H1 (cell line): ENCODE measurements around the gene CXorf49B. TPM values are rescaled to one million over a fixed set of nuclear protein-coding genes. Genes with fewer than 3 reads are reported as not detected.
"Not testable (repeated sequence)": the region's sequence is repeated elsewhere in the genome, so short reads cannot be mapped to it uniquely, and the experiment has no call there.

Experiments
- CTCF ChIA-PET: fragments of 300-600 bp; sonication (Branson Sonifier 250); formaldehyde crosslinking; loops from one replicate; lab custom pipeline; 2021; ENCODE audit not compliant: partially characterized antibody; lab: Charles Lee
- POLR2A ChIA-PET: fragments of 300-600 bp; sonication (Branson Sonifier 250); formaldehyde crosslinking; loops from one replicate; lab custom pipeline; 2021; ENCODE audit warnings: inconsistent platforms; ENCODE audit not compliant: partially characterized antibody; lab: Charles Lee
- DNase-seq, 2 experiments: peaks; one replicate each; pipeline versions ENCODE4 v3.0.0 to v3.0.0-alpha.2; 2010 to 2022; ENCODE audit warnings: low spot score in 2 of 2, low read depth in 1 of 2, mixed read lengths in 1 of 2
- FAIRE-seq: peaks from 2 replicates; lab custom pipeline; 2011; peaks lifted over from hg19 to GRCh38; lab: Jason Lieb, UNC
- H2AFZ ChIP-seq: 2 replicates; pipeline ENCODE4 v1.8.1; 2012; ENCODE audit warnings: low read length, inconsistent platforms
- H2AK5ac ChIP-seq: 2 replicates; pipeline ENCODE4 v1.6.1; 2013; ENCODE audit warnings: low read depth, low read length
- H2BK120ac ChIP-seq: replicated peaks from 2 replicates; pipeline ENCODE3; 2013; ENCODE audit warnings: low read depth, low read length, inconsistent platforms
- H2BK12ac ChIP-seq: 2 replicates; pipeline ENCODE4 v1.6.1; 2013; ENCODE audit warnings: low read depth, low read length
- H2BK15ac ChIP-seq: 2 replicates; pipeline ENCODE4 v1.6.1; 2013; ENCODE audit warnings: low read length
- H2BK20ac ChIP-seq: 2 replicates; pipeline ENCODE4 v1.6.1; 2013; ENCODE audit warnings: low read length
- H2BK5ac ChIP-seq: 2 replicates; pipeline ENCODE4 v1.6.1; 2013; ENCODE audit warnings: low read depth, low read length
- H3K14ac ChIP-seq: 2 replicates; pipeline ENCODE4 v1.6.1; 2013; ENCODE audit warnings: inconsistent platforms; ENCODE audit not compliant: insufficient read length
- H3K18ac ChIP-seq: 2 replicates; pipeline ENCODE4 v1.6.1; 2013; ENCODE audit warnings: low read length; ENCODE audit errors: extremely low read depth
- H3K23ac ChIP-seq: 2 replicates; pipeline ENCODE4 v1.6.1; 2013; ENCODE audit warnings: inconsistent platforms; ENCODE audit not compliant: insufficient read length
- H3K23me2 ChIP-seq: 2 replicates; pipeline ENCODE4 v1.6.1; 2013; ENCODE audit warnings: low read depth, low read length
- H3K27ac ChIP-seq: 2 replicates; pipeline ENCODE4 v1.6.1; 2011; ENCODE audit warnings: low read depth, low read length, inconsistent platforms
- H3K27me3 ChIP-seq, 4 experiments: replicated peaks in 1 of 4; 1 replicate in 1 of 4; 2 replicates in 3 of 4; pipeline versions ENCODE4 v1.6.1 to v1.8.1; 2011 to 2013; ENCODE audit warnings: low read length in 3 of 4, mild to moderate bottlenecking in 3 of 4, inconsistent platforms in 2 of 4, mixed read lengths in 2 of 4, moderate library complexity in 1 of 4; ENCODE audit not compliant: control insufficient read depth in 3 of 4, insufficient read depth in 3 of 4; ENCODE audit errors: extremely low read depth in 1 of 4
- H3K36me3 ChIP-seq, 4 experiments: 2 replicates each; pipeline versions ENCODE4 v1.6.1 to v1.8.1; 2011 to 2013; ENCODE audit warnings: mild to moderate bottlenecking in 4 of 4, low read length in 3 of 4, moderate library complexity in 2 of 4, control low read depth in 1 of 4, inconsistent platforms in 1 of 4; ENCODE audit not compliant: insufficient read depth in 4 of 4, control insufficient read depth in 2 of 4
- H3K4ac ChIP-seq: replicated peaks from 2 replicates; pipeline ENCODE3; 2013; ENCODE audit warnings: low read length, low read depth, mixed read lengths, inconsistent platforms; ENCODE audit not compliant: insufficient read length
- H3K4me1 ChIP-seq, 4 experiments: replicated peaks in 1 of 4; 1 replicate in 1 of 4; 2 replicates in 3 of 4; pipeline versions ENCODE4 v1.6.1 to v1.8.1; 2011 to 2013; ENCODE audit warnings: low read length in 3 of 4, inconsistent platforms in 2 of 4, mixed read lengths in 1 of 4; ENCODE audit not compliant: insufficient read depth in 4 of 4, control insufficient read depth in 3 of 4
- H3K4me2 ChIP-seq, 2 experiments: 2 replicates each; pipeline versions ENCODE4 v1.6.1 to v1.8.1; 2011 to 2013; ENCODE audit warnings: low read depth in 2 of 2, low read length in 2 of 2, control low read depth in 1 of 2, inconsistent platforms in 1 of 2, mild to moderate bottlenecking in 1 of 2; ENCODE audit not compliant: insufficient read depth in 1 of 2
- H3K4me3 ChIP-seq, 4 experiments: fragments of 200-600, 300-600 bp in 1 of 4; sonication (generic), shearing (Covaris generic), sonication (Bioruptor Twin) in 1 of 4; 2 replicates each; pipeline versions ENCODE4 v1.5.1 to v1.8.1; 2011 to 2016; ENCODE audit warnings: low read length in 4 of 4, low read depth in 3 of 4, control low read depth in 2 of 4, inconsistent platforms in 2 of 4, mild to moderate bottlenecking in 2 of 4, mixed read lengths in 1 of 4, moderate library complexity in 1 of 4; ENCODE audit not compliant: insufficient read depth in 2 of 4; ENCODE audit errors: extremely low read depth in 1 of 4
- H3K56ac ChIP-seq: replicated peaks from 2 replicates; pipeline ENCODE3; 2013; ENCODE audit warnings: low read depth, mild to moderate bottlenecking, mixed read lengths, low read length, inconsistent platforms; ENCODE audit not compliant: insufficient read length
- H3K79me1 ChIP-seq: 2 replicates; pipeline ENCODE4 v1.6.1; 2013; ENCODE audit warnings: low read depth, low read length, control low read depth
- H3K79me2 ChIP-seq, 2 experiments: 2 replicates each; pipeline versions ENCODE4 v1.6.1 to v1.8.1; 2012 to 2013; ENCODE audit warnings: low read length in 2 of 2, mild to moderate bottlenecking in 2 of 2, inconsistent platforms in 1 of 2; ENCODE audit not compliant: insufficient read depth in 2 of 2, control insufficient read depth in 1 of 2
- H3K9ac ChIP-seq, 4 experiments: replicated peaks in 1 of 4; 1 replicate in 1 of 4; 2 replicates in 3 of 4; pipeline versions ENCODE4 v1.6.1 to v1.8.1; 2011 to 2013; ENCODE audit warnings: low read depth in 3 of 4, low read length in 3 of 4, control low read depth in 2 of 4, mild to moderate bottlenecking in 2 of 4, moderate library complexity in 2 of 4, inconsistent platforms in 1 of 4; ENCODE audit errors: extremely low read depth in 1 of 4
- H3K9me3 ChIP-seq, 2 experiments: 2 replicates each; pipeline versions ENCODE4 v1.6.1 to v1.8.1; 2012 to 2013; ENCODE audit warnings: mild to moderate bottlenecking in 2 of 2, moderate library complexity in 2 of 2, control low read depth in 1 of 2, inconsistent platforms in 1 of 2, low read depth in 1 of 2, low read length in 1 of 2, mixed read lengths in 1 of 2; ENCODE audit not compliant: insufficient read depth in 2 of 2
- H4K20me1 ChIP-seq, 2 experiments: replicated peaks in 1 of 2; 2 replicates each; pipeline versions ENCODE3 to v1.8.1; 2011 to 2013; ENCODE audit warnings: inconsistent platforms in 2 of 2, low read length in 2 of 2, mild to moderate bottlenecking in 1 of 2; ENCODE audit not compliant: insufficient read depth in 2 of 2, control insufficient read depth in 1 of 2
- H4K5ac ChIP-seq: 2 replicates; pipeline ENCODE4 v1.6.1; 2013; ENCODE audit warnings: low read length, low read depth, mixed read lengths, inconsistent platforms; ENCODE audit not compliant: insufficient read length
- H4K8ac ChIP-seq: 2 replicates; pipeline ENCODE4 v1.8.0; 2013; ENCODE audit warnings: mild to moderate bottlenecking, moderate library complexity, low read length, inconsistent platforms; ENCODE audit not compliant: insufficient read depth; ENCODE audit errors: extremely low read depth
- H4K91ac ChIP-seq: replicated peaks from 2 replicates; pipeline ENCODE3; 2013; ENCODE audit warnings: low read length, mixed read lengths, inconsistent platforms; ENCODE audit not compliant: insufficient read length
- WGBS, 2 experiments: shearing (Covaris generic) in 1 of 2; methylation state at CpG; one replicate each; pipeline versions ENCODE4 v1.1.6 to v1.1.7; 2013 to 2015; ENCODE audit warnings: low lambda C conversion rate in 2 of 2, mixed read lengths in 2 of 2, inconsistent platforms in 1 of 2, low coverage in 1 of 2, missing lambda C conversion rate in 1 of 2; ENCODE audit not compliant: insufficient replicate concordance in 2 of 2, insufficient coverage in 1 of 2, insufficient read length in 1 of 2; ENCODE audit errors: extremely low coverage in 1 of 2, missing lambda C conversion rate in 1 of 2; 5-methylcytosine and 5-hydroxymethylcytosine counted together
- polyA plus RNA-seq, 7 experiments: library from polyadenylated mRNA; depleted of rRNA in 3 of 7; stranded (reverse) in 5 of 7; unstranded in 2 of 7; fragments of >200 nt in 5 of 7; fragments of 200-250 nt in 2 of 7; gene quantifications; 1 replicate in 5 of 7; 2 replicates in 1 of 7; 4 replicates in 1 of 7; pipeline versions ENCODE4 v1.2.1 to v1.2.3, GENCODE V29; 2011 to 2013; ENCODE audit warnings: missing spikeins in 2 of 7, mixed read lengths in 2 of 7
- total RNA-seq: library from RNA; stranded (reverse); fragmentation: NEBNext Ultra II Directional; extraction: Animal tissue kit (Norgen Biotek cat#: 25700); gene quantifications from 2 replicates; pipeline ENCODE4 v1.2.1, GENCODE V29; 2021

Gene CXorf49B
- total and polyA plus RNA-seq, 2 of the 8 experiments (the other 6 are each of a cell fraction or from before 2014, with no cell fraction given), result not detected

GRCh38 chrX:71767134-71767533, 4.0 kb downstream of the CXorf49B start:
- no CpG with 5 or more reads among the region's 14 CpGs for WGBS, 2 experiments
- H2BK5ac ChIP-seq, H2BK15ac ChIP-seq, CTCF ChIA-PET, H3K4me2 ChIP-seq, H3K4me1 ChIP-seq, H3K56ac ChIP-seq, H4K5ac ChIP-seq, H2BK20ac ChIP-seq, FAIRE-seq, H3K23ac ChIP-seq, POLR2A ChIA-PET, H2AFZ ChIP-seq, H3K4ac ChIP-seq, H2BK120ac ChIP-seq, H3K27ac ChIP-seq, H3K23me2 ChIP-seq, H4K20me1 ChIP-seq, H3K9ac ChIP-seq, H3K18ac ChIP-seq, DNase-seq, H3K4me3 ChIP-seq, H4K91ac ChIP-seq, H4K8ac ChIP-seq, H3K36me3 ChIP-seq, H3K79me1 ChIP-seq, H3K27me3 ChIP-seq, H3K9me3 ChIP-seq, H2BK12ac ChIP-seq, H3K14ac ChIP-seq, H3K79me2 ChIP-seq, H2AK5ac ChIP-seq: not testable (repeated sequence)

- DNase-seq, H3K23me2 ChIP-seq, H2AFZ ChIP-seq, H3K9me3 ChIP-seq, FAIRE-seq, H2BK12ac ChIP-seq, H3K27ac ChIP-seq, H3K14ac ChIP-seq, H4K8ac ChIP-seq, H4K5ac ChIP-seq, CTCF ChIA-PET, H3K4ac ChIP-seq, H3K18ac ChIP-seq, H3K4me3 ChIP-seq, H2BK20ac ChIP-seq, H4K20me1 ChIP-seq, H3K79me2 ChIP-seq, H3K4me2 ChIP-seq, H2BK15ac ChIP-seq, H4K91ac ChIP-seq, H3K36me3 ChIP-seq, H3K4me1 ChIP-seq, POLR2A ChIA-PET, H3K9ac ChIP-seq, H3K79me1 ChIP-seq, H3K23ac ChIP-seq, H3K27me3 ChIP-seq, H2BK120ac ChIP-seq, H2BK5ac ChIP-seq, H2AK5ac ChIP-seq, H3K56ac ChIP-seq: not testable (repeated sequence)
- WGBS, 2 experiments, result no CpG with 5 or more reads among the region's 12 CpGs
Measured at GRCh38 chrX:71778322-71778721, 15.2 kb downstream of the CXorf49B start.
